GM18508 (cell line): ENCODE measurements around the gene PDZD2.
"Not testable (repeated sequence)": the region's sequence is repeated elsewhere in the genome, so short reads cannot be mapped to it uniquely, and the experiment has no call there.

ENCODE experiments used
- ATAC-seq: cut with Tn5 transposase; IDR thresholded peaks from one replicate; pipeline ENCODE4 v1.9.1; 2021; ENCODE audit warnings: moderate number of reproducible peaks; ENCODE audit not compliant: insufficient read depth, unreplicated experiment

The PDZD2 gene

DNA sequence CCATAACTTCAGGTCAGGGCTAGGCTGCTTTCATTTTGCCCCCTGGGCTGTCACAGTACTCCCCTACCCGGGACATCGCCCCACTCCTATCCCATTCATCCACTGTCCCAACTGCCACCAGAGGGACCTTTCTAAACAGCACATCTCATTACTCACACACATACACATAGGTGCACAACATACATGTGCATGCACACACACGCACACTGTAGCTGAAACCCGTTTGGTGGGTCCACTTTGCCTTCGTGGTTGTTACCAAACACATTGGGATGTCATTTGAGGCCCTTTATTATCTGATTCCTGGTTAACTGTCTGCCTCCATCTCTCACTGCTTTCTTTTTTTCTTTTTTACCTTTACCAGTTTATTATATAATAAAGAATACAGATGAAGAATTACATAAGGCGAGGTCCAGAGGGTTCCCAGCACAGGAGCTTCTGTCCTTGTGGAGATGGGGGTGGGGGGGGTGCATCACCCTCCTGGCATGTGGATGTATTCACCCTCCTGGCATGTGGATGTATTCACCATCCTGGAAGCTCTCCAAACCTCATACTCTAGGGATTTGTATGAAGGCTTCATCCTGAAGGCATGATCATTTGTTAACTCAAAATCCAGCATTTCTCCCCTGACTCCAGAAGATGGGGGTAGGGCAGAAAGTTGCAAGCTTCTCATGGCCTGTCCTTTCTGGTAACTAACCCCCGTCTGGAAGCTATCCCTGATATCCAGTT, 349.2 kb downstream of the PDZD2 start:
- no peak for ATAC-seq

DNA sequence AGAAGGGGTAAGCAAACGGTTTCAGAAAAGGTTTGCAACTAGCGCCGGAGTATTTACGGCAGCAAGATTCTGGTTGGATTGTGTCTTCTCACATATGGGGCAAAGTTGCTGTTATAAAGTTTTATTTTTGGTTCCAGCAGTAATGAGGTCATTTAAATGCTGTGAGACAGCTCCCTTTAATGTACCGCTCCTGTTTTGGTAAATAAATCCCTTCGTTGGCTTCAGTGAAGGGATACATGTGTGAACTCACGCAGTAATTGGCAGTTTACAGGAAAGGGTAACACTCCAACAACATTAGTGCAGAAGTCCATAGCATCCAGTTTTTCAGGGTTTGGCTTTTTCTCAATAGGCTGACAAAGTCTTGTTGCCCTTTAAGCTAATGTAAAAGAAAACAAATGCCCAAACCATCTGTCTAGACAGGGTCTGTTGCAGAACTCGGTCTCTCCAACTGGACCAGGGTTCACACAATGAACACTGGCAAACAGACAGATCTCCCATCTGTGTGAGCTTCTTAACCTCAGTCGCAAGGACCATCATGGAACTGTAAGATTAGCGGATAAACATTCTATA, 351.2 kb downstream of the PDZD2 start:
- no peak for ATAC-seq

DNA sequence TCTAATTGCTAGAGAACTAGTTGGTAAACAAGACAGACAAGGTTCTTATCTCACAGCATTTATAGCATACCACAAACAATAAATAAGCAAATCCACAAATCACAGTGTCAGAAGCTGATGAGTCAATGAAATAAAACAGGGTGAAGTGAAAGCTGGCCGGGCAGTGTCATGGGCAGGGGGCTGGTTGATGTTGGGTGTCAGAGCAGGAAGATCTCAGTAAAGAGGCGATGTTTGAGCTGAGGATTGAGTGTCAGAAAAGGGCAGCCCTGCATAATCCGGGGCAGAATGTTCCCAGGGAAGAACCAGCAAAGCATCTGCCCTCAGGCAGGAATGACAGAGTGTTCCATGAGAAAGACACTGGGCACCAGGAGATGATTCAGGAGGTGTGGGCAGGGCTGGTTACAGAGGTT, 351.8 kb downstream of the PDZD2 start:
- ATAC-seq = no peak

DNA sequence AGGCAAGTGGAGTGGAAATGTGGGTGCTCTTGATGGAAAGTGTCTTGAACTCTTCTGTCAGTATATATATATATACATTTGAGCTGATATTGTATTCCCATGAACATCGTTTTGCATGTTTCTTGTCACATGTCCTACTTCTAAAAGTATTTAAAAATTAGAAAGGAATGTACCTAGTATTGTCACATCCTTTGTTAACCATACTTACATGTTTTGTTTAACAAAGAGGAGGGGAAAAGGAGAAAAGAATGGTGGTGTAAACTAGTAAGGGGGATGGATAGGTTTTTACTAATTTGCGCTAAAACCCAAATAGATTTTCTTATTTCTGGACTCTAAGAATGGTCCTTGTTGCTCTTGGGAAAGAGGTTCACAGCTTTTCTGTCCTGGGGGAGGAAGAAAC, 353.4 kb downstream of the PDZD2 start:
- ATAC-seq = no peak

DNA sequence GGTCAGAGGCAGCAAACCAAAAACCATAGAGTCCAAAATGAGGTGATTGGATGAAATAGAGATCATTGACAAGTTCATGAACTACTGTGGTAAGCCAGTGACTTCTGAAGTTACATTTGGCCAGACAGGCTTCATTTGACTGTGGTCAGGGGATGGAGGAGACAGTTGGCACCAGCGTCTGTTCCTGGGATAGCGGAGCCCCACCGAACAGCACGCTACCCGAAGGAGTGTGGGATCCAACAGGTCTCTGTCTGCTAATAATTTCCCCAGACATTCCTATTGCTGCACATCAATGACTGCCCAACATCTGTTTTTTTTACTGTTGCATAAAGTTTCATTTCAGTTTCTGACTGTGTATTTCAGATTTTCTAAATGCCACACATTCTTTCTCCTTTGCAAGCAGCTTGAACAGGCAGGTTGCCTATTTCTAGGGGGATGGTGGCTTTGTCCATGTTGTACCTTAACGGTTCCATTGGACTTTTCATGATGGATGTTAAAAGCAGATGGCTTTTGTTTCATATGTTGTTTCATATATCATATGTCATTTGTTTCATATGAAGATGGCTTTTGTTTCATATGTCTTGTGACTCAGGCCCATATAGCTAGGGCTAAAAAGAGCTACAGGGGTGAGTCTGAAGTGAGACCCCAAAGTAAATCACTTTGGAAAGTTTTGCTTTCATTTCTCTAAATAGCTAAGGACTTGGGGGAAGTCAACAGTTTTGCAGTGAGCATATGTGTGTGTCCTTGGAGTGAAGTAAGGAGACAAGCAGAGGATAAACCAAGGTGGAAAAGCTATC, 354.4 kb downstream of the PDZD2 start:
- peak; percentile 41 for ATAC-seq

DNA sequence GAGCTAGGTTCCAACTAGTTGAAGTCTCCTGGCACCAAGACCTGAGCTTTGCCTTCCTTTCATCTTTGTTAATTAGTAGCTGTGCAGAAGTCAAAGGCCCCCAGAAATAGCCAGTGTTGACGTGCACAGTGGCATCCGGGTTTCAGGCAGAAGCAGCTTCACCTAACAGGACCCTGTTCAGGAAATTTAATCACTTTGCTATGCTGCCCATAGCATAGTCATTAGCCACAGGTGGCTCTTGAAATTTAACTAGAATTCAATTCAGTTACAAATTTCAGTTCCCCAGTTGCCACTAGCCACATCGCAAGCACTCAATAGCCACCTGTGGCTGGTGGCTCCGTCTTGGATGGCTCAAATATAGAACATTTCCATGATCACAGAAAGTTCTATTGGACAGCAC, 356.1 kb downstream of the PDZD2 start:
- ATAC-seq = peak; percentile 86

DNA sequence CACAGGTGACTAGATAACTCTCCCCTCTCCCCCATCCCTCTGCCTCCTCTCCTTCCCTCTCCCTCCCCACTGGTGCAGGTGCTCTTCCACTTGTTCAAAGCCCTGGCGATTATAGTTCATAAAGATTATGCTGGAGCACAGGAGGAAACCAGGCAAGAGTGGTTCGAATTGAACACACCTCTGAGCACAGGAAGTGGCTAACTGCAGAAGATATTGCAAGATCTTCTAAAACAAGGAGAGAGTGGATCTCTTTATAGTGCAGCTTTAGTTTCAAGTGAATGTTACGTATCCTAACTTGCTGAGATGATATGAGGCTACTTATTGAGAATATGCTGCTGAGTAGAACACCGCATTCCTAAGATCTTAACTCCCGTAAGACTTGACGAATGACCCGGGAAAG, 356.8 kb downstream of the PDZD2 start:
- ATAC-seq = no peak

DNA sequence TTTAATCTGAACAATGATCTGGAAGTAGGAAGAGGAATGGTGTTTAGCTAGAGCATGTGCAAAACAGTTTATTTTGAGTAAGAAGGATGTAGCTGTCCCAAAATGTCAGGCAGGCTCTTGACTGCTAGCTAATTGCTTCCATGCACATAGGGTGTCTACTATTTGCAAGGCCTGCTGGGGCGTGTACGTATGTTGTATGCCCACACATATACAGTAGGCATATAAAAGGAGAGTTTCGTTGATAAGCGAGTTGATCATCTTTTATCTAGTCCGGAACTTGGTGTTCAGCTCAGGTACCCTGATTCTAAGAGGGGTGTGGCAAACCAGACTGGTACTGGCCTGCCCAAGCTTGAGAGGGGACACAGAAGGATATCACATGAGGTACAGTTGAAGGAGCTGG, 358.0 kb downstream of the PDZD2 start:
- no peak for ATAC-seq

DNA sequence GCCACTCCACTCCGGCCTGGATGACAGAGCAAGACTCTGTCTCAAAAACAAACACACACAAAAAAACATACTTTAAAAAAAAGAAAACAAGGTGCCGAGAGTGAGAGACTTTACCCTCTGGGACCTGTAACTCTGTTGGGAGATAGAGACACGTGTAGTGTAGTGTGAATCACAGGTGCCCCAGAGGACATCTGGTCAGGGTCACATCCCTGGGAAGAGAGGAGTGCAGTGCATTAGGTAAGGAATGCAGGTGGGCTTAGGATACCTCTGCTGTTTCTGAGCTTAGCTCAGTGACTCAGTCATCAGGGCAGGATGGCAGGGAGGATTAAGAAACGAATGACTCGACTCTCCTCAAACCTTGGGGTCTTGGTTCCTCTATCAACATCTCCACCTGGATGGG, 360.5 kb downstream of the PDZD2 start:
- ATAC-seq = no peak

DNA sequence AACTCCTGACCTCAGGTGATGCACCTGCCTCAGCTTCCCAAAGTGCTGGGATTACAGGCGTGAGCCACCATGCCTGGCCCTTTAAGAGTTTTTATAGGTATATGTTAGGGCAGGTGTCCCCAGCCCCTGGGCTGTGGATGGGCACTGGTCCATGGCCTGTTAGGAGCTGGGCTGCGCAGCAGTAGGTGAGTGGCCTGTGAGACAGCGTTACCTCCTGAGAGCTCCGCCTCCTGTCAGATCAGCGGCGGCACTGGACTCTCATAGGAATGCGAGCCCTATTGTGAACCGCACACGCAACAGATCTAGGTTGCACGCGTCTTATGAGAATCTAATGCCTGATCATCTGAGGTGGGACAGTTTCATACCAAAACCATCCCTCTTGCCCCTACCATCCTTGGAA, 361.8 kb downstream of the PDZD2 start:
- ATAC-seq = no peak

DNA sequence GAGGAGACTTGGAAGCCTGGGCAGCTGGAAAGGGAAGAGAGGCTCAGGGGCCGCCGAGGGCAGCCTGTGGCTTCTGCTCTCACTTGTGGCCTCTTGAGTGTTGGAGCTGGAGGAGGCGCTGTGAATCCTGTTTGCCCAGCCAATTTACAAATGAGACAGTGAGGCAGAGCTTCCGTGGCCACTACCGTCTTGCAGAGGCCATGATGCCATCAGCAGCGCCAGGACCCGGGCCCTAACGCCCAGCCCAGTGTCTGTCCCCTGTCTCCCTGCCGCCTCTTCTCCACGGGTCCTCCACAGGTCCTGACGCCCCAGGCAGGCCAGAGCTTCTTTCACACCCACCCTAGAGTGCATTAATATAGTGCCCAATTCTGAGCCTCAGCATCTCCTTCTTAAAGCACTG, 362.4 kb downstream of the PDZD2 start:
- no peak for ATAC-seq

DNA sequence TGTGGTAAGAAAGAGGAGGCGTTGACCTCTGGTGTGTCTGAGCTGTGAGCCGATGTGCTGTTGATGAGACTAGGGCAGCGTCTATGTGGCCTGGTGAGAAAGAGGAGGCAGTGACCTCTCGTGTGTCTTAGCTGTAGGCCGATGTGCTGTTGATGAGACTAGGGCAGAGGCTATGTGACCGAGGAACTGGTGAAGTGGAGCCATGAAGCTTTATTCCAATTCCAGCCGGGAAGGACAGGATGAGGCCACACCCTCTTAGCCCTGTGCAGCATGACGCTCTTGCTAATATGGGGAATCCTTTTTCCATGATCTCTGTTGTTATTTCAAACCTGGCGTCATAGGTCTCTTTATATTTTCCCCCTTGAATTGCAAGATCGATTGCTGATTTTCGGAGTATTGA, 362.8 kb downstream of the PDZD2 start:
- no peak for ATAC-seq

DNA sequence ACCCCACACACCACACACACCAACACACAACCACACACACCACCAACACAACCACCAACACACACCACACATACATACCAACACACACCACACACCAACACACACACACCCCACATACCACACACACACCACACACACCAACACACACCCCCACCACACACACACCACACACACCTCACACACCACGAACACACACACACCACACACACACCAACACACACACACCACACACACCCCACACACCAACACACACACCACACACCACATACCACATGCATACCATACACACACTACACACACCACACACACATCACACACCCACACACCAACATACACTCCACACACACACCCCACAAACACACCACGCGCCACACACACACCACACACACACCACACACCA, 363.8 kb downstream of the PDZD2 start:
- ATAC-seq = no peak

DNA sequence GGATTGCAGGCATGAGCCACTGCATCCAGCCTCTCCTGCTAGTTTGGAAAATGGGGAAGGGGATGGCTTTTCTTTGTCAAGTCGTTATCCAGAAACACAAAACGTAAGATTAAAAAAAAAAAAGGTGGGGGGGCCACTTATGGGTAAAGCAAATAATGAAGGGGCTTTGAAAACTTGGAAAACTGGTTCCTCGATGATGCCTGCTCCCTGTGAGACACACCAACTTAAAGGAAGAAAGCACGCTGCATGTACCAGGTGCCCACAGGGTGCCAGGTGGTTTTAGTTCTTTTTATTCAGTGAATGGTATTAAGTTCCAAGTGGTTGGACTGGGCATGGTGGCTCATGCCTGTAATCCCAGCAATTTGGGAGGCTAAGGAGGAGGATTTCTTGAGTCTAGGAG, 365.1 kb downstream of the PDZD2 start:
- no peak for ATAC-seq

DNA sequence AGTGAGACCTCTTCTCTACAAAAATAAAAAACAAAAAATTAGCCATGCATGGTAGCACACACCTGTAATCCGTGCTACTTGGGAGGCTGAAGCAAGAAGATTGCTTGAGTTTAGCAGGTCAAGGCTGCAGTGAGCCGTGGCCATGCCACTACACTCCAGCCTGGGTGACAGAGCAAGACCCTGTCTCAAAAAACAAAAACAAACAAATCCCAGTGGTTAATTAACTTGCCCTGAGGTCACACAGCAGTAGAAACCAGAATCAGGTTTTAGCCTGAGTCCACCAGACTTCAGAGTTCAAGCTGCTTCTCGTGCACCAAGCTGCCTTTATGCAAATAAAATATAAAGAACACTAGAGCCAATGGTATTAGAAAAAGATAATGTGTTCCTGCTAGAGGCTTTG, 365.5 kb downstream of the PDZD2 start:
- ATAC-seq = peak; percentile 62

DNA sequence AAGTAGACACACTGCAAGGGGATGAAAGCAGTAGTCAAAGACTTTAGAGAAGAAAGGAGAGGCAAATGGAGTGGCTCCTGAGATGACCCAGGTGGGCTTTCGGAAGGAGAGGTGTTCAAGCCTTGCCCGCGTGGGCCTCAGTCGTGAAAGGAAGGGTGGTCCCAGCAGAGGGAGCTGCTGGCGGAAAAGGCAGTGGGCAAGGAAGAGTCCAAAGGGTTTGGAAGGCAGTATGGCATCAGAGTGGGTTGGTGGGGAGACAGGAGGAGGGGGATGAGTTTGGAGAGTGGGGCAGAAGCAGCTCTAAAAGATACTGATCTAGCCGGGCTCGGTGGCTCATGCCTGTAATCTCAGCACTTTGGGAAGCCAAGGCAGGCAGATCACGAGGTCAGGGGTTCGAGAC, 369.8 kb downstream of the PDZD2 start:
- ATAC-seq = no peak

DNA sequence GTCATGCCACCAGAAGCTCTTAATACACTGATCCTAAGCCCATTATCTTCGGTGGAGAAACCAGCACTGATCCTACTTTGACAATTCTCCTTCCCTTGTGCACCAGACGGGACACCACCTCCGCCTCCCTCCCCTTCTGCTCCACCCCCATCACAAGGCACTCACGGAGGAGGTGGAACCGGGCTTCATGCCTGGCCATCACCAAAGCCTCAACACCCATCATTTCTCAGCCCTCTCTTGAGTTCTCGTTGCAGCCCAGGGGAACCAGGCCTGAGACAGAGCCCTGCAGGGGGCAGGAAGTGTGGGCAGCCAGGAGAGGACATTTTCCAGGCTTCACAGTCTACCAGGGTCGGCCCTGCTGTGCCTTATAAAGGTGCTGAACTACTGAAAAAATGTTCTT, 374.7 kb downstream of the PDZD2 start:
- ATAC-seq = no peak

DNA sequence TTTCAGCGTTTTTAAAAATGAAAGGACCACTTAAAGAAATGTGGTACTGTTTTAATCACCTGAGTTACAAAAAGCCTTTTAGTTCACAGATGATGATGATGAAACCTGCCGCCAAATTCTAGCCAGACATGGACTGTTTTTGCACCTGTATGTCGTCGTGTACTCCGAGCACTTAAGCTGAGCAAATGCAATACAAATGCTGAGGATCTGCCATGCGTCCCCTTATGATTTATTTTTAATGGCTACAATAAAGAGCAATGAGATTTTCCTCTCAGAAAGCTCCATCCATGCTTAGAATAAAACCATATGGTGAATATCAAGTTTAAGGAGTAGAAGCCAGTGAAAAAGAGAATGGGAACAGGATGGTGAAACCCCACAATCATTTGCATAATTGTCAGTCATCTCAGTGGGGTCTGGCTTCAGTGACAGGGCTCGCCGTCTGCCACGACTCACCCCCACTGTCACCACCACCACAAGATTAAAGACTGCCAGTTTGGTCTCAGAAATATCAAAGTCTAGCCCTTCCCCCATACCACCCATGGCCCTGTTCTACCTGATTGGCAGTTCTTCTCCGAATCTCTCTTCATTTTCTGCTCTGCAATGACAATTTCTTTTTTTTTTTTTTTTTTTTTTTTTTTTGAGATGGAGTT, 375.3 kb downstream of the PDZD2 start:
- no peak for ATAC-seq

DNA sequence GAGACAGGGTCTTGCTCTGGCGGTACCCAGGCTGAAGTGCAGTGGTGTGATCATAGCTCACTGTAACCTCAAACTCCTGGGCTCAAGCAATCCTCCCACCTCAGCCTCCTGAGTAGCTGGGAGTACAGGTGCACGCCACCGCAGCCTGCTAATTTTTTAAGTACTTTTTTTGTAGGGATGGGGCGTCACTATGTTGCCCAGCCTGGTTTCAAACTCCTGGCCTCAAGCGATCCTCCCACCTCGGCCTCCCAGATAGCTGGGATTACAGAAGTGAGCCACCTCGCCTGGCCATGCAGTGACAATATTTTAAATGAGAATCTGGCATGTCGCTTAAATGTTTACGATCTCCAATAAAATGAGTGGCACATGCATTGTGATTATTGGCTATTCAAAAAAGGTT, 376.3 kb downstream of the PDZD2 start:
- ATAC-seq = not testable (repeated sequence)

DNA sequence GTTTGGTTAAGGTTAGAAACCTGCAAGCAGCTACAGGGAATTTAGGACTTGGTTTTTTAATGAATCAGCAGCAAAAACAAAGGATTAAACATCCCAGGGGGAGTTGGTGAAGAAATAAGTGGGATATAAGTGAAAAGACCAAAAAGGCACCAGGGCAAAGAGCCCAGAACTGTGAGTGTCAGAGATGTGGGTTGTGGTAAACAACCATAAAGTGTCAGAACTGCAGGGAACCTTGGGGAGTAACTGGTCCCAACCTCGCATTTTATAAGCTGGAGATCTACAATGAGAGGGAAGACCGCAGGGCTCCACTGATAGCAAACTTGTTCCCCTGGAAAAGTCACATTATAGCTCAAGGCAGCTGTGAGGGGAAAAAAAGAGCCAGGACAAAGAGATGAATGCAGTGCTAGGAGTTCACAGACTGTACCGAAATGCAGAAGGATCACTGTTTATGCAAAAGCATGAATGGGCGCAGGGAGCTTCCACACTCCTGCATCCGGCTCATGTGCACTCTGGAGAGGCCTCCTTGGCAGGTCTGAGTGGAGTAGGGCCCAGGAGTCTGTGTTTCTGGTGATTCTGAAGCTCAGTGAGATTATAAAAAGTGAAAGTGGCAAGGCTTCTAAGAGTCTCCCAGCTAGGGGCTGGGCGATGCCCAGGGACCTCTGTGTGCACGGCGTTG, 378.9 kb downstream of the PDZD2 start:
- no peak for ATAC-seq
